Spleen (tissue), 11 donors: ENCODE data around the gene CNTNAP1. TPM values are rescaled to one million over a fixed set of nuclear protein-coding genes. Genes with fewer than 3 reads are reported as not detected.
A peak's percentile ranks its signal among the peaks of the same experiment; 100 is the strongest.

Experiments used
- DNase-seq: peaks from one replicate; pipeline ENCODE4 v3.0.0-alpha.2; 2020
- H3K27ac ChIP-seq, 8 donors: fragments of 200-600 bp; sonication (generic) in 7 of 8; 1 replicate in 4 of 8; 2 replicates in 4 of 8; pipeline versions ENCODE4 v1.5.0 to v1.8.0; 2016 to 2021; ENCODE audit warnings: inconsistent platforms in 4 of 8, mild to moderate bottlenecking in 4 of 8, moderate library complexity in 1 of 8
- H3K27me3 ChIP-seq, 7 donors: fragments of 200-600 bp; sonication (generic) in 6 of 7; replicated peaks in 1 of 7; 1 replicate in 4 of 7; 2 replicates in 3 of 7; pipeline versions ENCODE4 v1.5.0 to v1.8.0; 2016 to 2021; ENCODE audit warnings: inconsistent platforms in 3 of 7, mild to moderate bottlenecking in 1 of 7
- H3K36me3 ChIP-seq, 6 donors: fragments of 200-600 bp; sonication (generic) in 5 of 6; 1 replicate in 4 of 6; 2 replicates in 2 of 6; pipeline versions ENCODE4 v1.5.0 to v1.8.0; 2016 to 2021; ENCODE audit warnings: inconsistent platforms in 2 of 6
- H3K4me1 ChIP-seq, 6 donors: fragments of 200-600 bp; sonication (generic) in 5 of 6; 1 replicate in 3 of 6; 2 replicates in 3 of 6; pipeline versions ENCODE4 v1.5.0 to v1.8.0; 2016 to 2021; ENCODE audit warnings: inconsistent platforms in 3 of 6
- H3K4me3 ChIP-seq, 8 donors: fragments of 200-600 bp; sonication (generic) in 7 of 8; 1 replicate in 4 of 8; 2 replicates in 4 of 8; pipeline versions ENCODE4 v1.5.0 to v1.8.0; 2016 to 2021; ENCODE audit warnings: inconsistent platforms in 4 of 8, mild to moderate bottlenecking in 4 of 8, moderate library complexity in 2 of 8
- H3K9me3 ChIP-seq, 8 donors: fragments of 200-600 bp; sonication (generic) in 7 of 8; 1 replicate in 4 of 8; 2 replicates in 4 of 8; pipeline versions ENCODE4 v1.5.0 to v1.8.0; 2016 to 2021; ENCODE audit warnings: inconsistent platforms in 4 of 8
- CTCF ChIP-seq, 11 experiments: fragments of 200-600 bp in 7 of 11; fragments of 450-650 bp in 4 of 11; sonication (generic) in 4 of 11; IDR thresholded peaks in 8 of 11; conservative IDR thresholded peaks in 3 of 11; 1 replicate in 7 of 11; 2 replicates in 4 of 11; pipeline versions ENCODE4 v1.4.0 to v1.8.0; 2016 to 2021; ENCODE audit warnings: antibody characterized with exemption in 11 of 11, inconsistent platforms in 4 of 11, mild to moderate bottlenecking in 1 of 11
- POLR2A ChIP-seq, 3 donors: fragments of 450-650 bp; IDR thresholded peaks; one replicate each; pipeline ENCODE4 v1.5.1; 2017; ENCODE audit warnings: antibody characterized with exemption in 3 of 3, mild to moderate bottlenecking in 1 of 3
- POLR2AphosphoS5 ChIP-seq, 3 donors: sonication (generic); formaldehyde crosslinking; IDR thresholded peaks; one replicate each; pipeline ENCODE4 v1.5.1; 2017; ENCODE audit warnings: antibody characterized with exemption in 3 of 3
- WGBS, 5 donors: extraction: QIAGEN DNeasy Blood & Tissue Kit in 3 of 5; methylation state at CpG; one replicate each; pipeline versions ENCODE4 v1.1.5 to v1.1.7; 2013 to 2018; 5-methylcytosine and 5-hydroxymethylcytosine counted together
- intact Hi-C: fragments of 100-400 bp; cut with DNase I; formaldehyde crosslinking; loops from one replicate; pipeline ENCODE4 v1.15.0; 2023; ENCODE audit warnings: low total_unique reads
- polyA plus RNA-seq, 3 donors: library from polyadenylated mRNA; stranded (reverse); fragments of 200-250 nt; gene quantifications; one replicate each; pipeline ENCODE4 v1.2.1, GENCODE V29; 2013
- total RNA-seq, 7 donors: library from RNA; depleted of rRNA in 3 of 7; stranded (reverse); fragments of >200 nt in 3 of 7; fragmentation: NEBNext Ultra II Directional in 4 of 7; extraction: Animal tissue kit (Norgen Biotek cat#: 25700) in 4 of 7; gene quantifications; one replicate each; pipeline versions ENCODE4 v1.1.0 to v1.2.1, GENCODE V29; 2016 to 2021
- donor health status: healthy with polysubstance abuse.
- donor health status: DM: no; HTN: no; CAD: no; lungs with moderate emphysema.
- donor health status: DM: no; HTN: no; CAD: no.
- donor health status: Bipolar disorder and iron deficiency.
- donor health status: healthy.
- donor health status: DM: no; HTN: no; CAD: no.
- donor health status: DM: yes; HTN: yes; CAD: no.

The CNTNAP1 gene
- total and polyA plus RNA-seq, 10 donors, result 1.1 to 11.2 (median 4.3) TPM

GRCh38 chr17:42675965-42676423 lies 6.3 kb upstream of the CNTNAP1 start:
- peak overlapping the region; percentile 66 to 90 (median 76) for H3K4me3 ChIP-seq
- intact Hi-C loops, result loop anchor here (5.0 kb wide), 1 partner anchor 69 kb away; the partner anchor contains the start of genes RETREG3 and TUBG1
- TF ChIP-seq POLR2A (IDR thresholded peaks at IDR 0.05) (no peak), POLR2AphosphoS5 (IDR thresholded peaks at IDR 0.05) (peak in 2 of 3 donors; percentile 36 to 58)
- no peaks in the 10 kb centered on the region for H3K9me3 ChIP-seq
- peaks cover 0 to 26% (median 4%) of the 10 kb centered on the region in 6 donors for H3K36me3 ChIP-seq
- peaks cover 47 to 99% (median 88%) of the 10 kb centered on the region in 6 donors for H3K4me1 ChIP-seq
- 1% methylated on average over 26 to 43 of the region's 43 CpGs; no CpG with 5 or more reads in 1 of the 5 donors for WGBS, 5 donors
- peak; percentile 87 for DNase-seq
- H3K27me3 ChIP-seq, result peaks cover 0 to 71% (median 42%) of the 10 kb centered on the region in 7 donors
- H3K27ac ChIP-seq, result peak overlapping the region; percentile 53 to 96 (median 82)

GRCh38 chr17:42676424-42677011 lies 5.8 kb upstream of the CNTNAP1 start, which contains the start of gene PLEKHH3:
PLEKHH3 (minus strand) TSS chr17:42676994; CDS start chr17:42676563, 431 bp downstream.
- peak; percentile 85 for DNase-seq
- Histone ChIP-seq H3K36me3 (peaks cover 0 to 21% (median 2%) of the 10 kb centered on the region in 6 donors), H3K4me1 (peaks cover 52 to 99% (median 88%) of the 10 kb centered on the region in 6 donors), H3K27me3 (peaks cover 0 to 71% (median 39%) of the 10 kb centered on the region in 7 donors), H3K9me3 (no peaks in the 10 kb centered on the region), H3K4me3 (peak within 1 kb of the TSS; percentile 66 to 90 (median 76)), H3K27ac (peak within 1 kb of the TSS; percentile 58 to 96 (median 94))
- intact Hi-C loops, result loop anchor here (5.0 kb wide), 1 partner anchor 69 kb away; the partner anchor contains the start of genes RETREG3 and TUBG1
- WGBS, 5 donors, result 0 to 1% (median 0%) methylated on average over 28 to 51 of the region's 51 CpGs
- TF ChIP-seq POLR2AphosphoS5 (IDR thresholded peaks at IDR 0.05) (peak; percentile 27 to 81 (median 77)), CTCF (IDR thresholded peaks at IDR 0.05 in 8 of 11, conservative IDR thresholded peaks at IDR 0.05 in 3 of 11) (peak in 3 of 11 experiments; percentile 6 to 33 (median 10)), POLR2A (IDR thresholded peaks at IDR 0.05) (peak in 1 of 3 donors; percentile 13)

GRCh38 chr17:42677012-42677857 lies 5.1 kb upstream of the CNTNAP1 start:
- Histone ChIP-seq H3K36me3 (peaks cover 0 to 14% (median 0%) of the 10 kb centered on the region in 6 donors), H3K9me3 (no peaks in the 10 kb centered on the region), H3K27ac (peak overlapping the region; percentile 58 to 96 (median 94)), H3K4me1 (peaks cover 58 to 99% (median 89%) of the 10 kb centered on the region in 6 donors), H3K27me3 (peaks cover 0 to 71% (median 33%) of the 10 kb centered on the region in 7 donors), H3K4me3 (peak overlapping the region; percentile 66 to 90 (median 76))
- intact Hi-C loops, result loop anchor here (5.0 kb wide), 1 partner anchor 70 kb away; the partner anchor contains the start of genes RETREG3 and TUBG1
- DNase-seq, result peak; percentile 99
- TF ChIP-seq POLR2A (IDR thresholded peaks at IDR 0.05), result no peak
- TF ChIP-seq POLR2AphosphoS5 (IDR thresholded peaks at IDR 0.05), result peak; percentile 62 to 77 (median 67)
- peak in 1 of 11 experiments; percentile 32 for TF ChIP-seq CTCF (IDR thresholded peaks at IDR 0.05 in 8 of 11, conservative IDR thresholded peaks at IDR 0.05 in 3 of 11)
- 3 to 5% (median 4%) methylated on average over 28 to 33 of the region's 33 CpGs for WGBS, 5 donors
